Measurements from ENCODE around the gene CCDC3. TPM values are rescaled to one million over a fixed set of nuclear protein-coding genes. Genes with fewer than 3 reads are reported as not detected.

The CCDC3 gene
- total RNA-seq = 4.5 and 6.5 TPM in 2 replicates

GRCh38 chr10:13001041-13001886, at the start of gene CCDC3:
CCDC3 (minus strand) TSS chr10:13001713; CDS start chr10:13001570, 143 bp downstream.

Other genes with a start within 250 kb of the CCDC3 start
- gene OPTN, start 98.5 kb upstream of the CCDC3 start, total RNA-seq = 74.2 and 130 TPM in 2 replicates
- 1.4 and 25.5 TPM in 2 replicates for gene MCM10, start 159.8 kb upstream of the CCDC3 start, total RNA-seq
- gene UCMA, start 232.7 kb upstream of the CCDC3 start, total RNA-seq = not detected in 2 replicates

Data from regular cardiac myocyte (primary cell).